HFF-Myc (cell line): Measurements from ENCODE around the gene ADH7.
A peak's percentile ranks its signal among the peaks of the same experiment; 100 is the strongest.

Source experiments
- DNase-seq: peaks from one replicate; pipeline ENCODE4 v3.0.0-alpha.2; 2011; ENCODE audit warnings: low read depth; ENCODE audit errors: extremely low read depth
- H3K4me3 ChIP-seq: replicated peaks from 2 replicates; pipeline ENCODE4 v1.5.1; 2011; ENCODE audit warnings: low read depth, mild to moderate bottlenecking, control low read depth, low read length
- CTCF ChIP-seq: IDR thresholded peaks from 2 replicates; pipeline ENCODE4 v1.5.1; 2012; ENCODE audit warnings: mild to moderate bottlenecking, low read depth, low read length, control low read depth; ENCODE audit errors: missing control alignments

The ADH7 gene

GRCh38 chr4:99383833-99384392, 51.2 kb downstream of the ADH7 start:
- no peak for TF ChIP-seq CTCF
- DNase-seq = peak; percentile 98
- no peak overlapping the region for H3K4me3 ChIP-seq

GRCh38 chr4:99383399-99383798, 51.7 kb downstream of the ADH7 start:
- DNase-seq = no peak
- no peak for TF ChIP-seq CTCF
- no peak overlapping the region for H3K4me3 ChIP-seq

- DNase-seq = no peak
- H3K4me3 ChIP-seq = no peak overlapping the region
- TF ChIP-seq CTCF = no peak
These were observed 52.3 kb downstream of the ADH7 start for GRCh38 chr4:99382745-99383360.

GRCh38 chr4:99381588-99382175, 53.5 kb downstream of the ADH7 start:
- TF ChIP-seq CTCF = no peak
- no peak for DNase-seq
- H3K4me3 ChIP-seq = no peak overlapping the region

GRCh38 chr4:99379571-99379970, 55.6 kb downstream of the ADH7 start:
- no peak overlapping the region for H3K4me3 ChIP-seq
- TF ChIP-seq CTCF = no peak
- DNase-seq = no peak

GRCh38 chr4:99378876-99379275, 56.3 kb downstream of the ADH7 start:
- H3K4me3 ChIP-seq = no peak overlapping the region
- no peak for DNase-seq
- no peak for TF ChIP-seq CTCF
